GM21786 (cell line): ENCODE results near the gene MYO19.
"Not testable (repeated sequence)": the region's sequence is repeated elsewhere in the genome, so short reads cannot be mapped to it uniquely, and the experiment has no call there.

ENCODE experiments used
- ATAC-seq: cut with Tn5 transposase; IDR thresholded peaks from one replicate; pipeline ENCODE4 v1.9.1; 2021; ENCODE audit not compliant: unreplicated experiment

The MYO19 gene

GRCh38 chr17:36533935-36534839 is 481 bp downstream of the MYO19 start:
- peak; percentile 32 for ATAC-seq

DNA sequence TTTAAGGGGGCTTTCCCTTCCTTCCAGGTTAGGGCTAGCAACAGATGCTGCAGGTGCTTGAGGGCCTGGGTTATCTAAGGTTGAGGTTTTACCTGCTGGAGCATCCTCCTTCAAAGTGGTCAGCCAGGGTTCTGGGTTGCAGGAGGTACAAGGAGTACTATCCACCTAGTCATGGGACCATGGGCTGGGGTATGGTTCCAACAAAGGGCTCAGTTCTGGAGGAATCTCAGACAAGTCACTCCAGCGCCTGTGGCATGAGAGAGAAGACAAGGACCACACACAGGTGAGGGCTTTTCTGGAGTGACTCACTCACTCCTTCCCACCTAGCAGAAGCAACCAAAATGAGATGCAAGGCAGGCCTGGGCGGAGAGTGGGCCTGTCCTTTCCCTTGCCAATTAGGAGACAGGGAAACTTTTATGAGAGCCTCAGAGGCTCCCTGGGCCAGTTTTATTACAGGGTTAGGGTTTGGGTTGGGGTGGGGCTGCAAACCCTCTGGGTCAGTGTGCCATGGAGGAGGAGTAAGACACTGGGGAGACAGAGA is 2.2 kb downstream of the MYO19 start:
- ATAC-seq = no peak

- no peak for ATAC-seq
Observed at GRCh38 chr17:36529121-36529520, 5.5 kb downstream of the MYO19 start.

GRCh38 chr17:36527621-36528250 is 6.9 kb downstream of the MYO19 start:
- no peak for ATAC-seq

DNA sequence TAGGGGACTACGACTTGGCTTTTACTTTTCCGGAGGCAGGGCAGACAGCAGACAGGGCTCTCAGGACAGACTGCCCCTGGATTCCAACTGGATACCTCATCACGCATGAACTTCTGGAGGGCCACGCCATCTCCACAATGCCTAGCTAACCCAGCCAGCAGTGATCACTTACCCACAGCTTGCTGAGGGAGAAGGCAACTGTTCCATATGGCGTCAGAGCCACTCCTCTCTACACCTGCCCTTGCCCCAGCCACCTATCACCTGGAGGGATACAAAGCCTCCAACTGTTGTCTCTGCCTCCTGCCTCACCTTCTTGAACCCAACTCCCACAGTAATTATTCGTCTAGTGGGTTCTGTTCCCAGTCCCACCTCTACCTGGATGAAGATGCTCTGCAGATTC is 8.8 kb downstream of the MYO19 start:
- no peak for ATAC-seq

DNA sequence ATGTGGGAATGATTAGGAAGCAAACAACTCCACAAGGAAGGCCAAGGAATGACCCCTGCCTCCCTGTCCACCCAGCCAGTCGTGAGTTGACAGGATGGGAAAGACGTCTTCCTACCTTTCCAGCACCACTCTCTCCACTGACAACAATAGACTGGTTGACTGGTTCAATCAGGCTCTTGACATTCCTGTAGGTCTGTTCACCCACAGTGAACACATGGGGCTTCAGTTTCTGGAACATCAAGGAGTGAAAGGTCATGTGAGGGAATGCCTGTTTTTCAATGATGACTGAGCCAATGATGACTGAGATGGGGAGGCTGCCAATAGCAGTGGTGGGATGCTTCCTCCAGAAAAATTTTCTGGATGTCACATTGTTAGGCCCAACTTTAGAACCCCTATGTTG is 9.6 kb downstream of the MYO19 start:
- ATAC-seq = no peak

- no peak for ATAC-seq
Observed at GRCh38 chr17:36524428-36524876, 10.2 kb downstream of the MYO19 start.

- no peak for ATAC-seq
Observed at GRCh38 chr17:36523113-36523512, 11.6 kb downstream of the MYO19 start.

DNA sequence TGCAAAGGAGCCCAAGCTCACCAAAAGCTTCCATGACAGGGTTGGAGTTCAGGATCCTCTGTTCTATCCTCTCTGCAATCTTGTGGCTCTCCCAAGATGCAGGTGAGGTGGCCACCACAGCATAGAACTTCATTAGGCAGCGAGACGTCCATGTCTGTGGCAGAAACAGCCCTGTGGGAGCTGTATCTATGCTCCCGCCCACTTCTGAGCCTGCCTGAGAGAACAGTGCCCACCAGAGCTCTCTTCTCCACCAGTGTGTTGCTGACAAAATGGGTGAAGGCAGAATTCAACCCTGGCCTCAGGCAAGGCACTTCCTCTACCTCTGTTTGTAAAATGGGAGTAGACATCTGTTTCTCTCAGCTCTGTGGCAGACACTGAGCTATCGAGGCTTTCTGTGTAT is 18.8 kb downstream of the MYO19 start:
- no peak for ATAC-seq

- no peak for ATAC-seq
Observed at GRCh38 chr17:36514856-36515255, 19.8 kb downstream of the MYO19 start.

DNA sequence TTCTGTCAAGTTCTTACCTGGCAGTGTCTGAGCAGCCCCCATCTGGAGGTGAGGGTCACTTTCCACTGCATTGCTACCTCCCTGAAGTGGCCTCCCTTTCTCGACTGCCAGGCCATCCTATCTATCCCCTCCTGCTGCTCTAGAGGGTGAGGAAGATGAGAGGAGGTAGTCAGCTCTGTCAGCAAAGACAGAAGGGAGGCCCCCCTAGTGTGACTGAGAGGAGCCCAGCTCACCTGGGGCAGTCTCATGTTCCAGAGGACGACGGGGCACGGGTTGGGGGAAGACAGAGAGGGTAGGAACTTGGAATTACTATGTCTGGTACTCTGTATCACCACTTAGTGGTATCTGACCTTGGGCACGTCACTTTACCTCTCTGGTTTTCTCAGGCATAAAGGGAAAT is 22.0 kb downstream of the MYO19 start:
- no peak for ATAC-seq

GRCh38 chr17:36511216-36511615 is 23.5 kb downstream of the MYO19 start:
- no peak for ATAC-seq

DNA sequence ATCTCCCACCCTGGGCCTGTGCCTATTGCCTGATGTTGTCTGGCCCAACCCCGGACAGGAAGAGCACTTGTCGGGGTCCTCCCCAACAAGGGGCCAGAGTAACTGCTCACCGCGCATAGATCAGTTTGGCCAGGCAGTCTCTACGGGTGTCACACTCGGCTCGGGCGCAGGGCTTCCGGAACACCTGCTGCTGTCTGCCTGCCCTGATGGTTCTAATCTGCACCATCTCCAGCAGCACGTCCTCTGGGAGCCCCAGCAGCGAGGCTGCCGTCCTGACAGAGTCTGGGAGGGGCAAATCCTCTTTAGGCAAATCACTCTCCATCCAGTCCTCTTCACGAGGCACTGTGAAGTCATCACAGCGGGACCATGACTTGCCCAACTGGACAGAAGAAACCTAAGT is 24.0 kb downstream of the MYO19 start:
- ATAC-seq = no peak

GRCh38 chr17:36509272-36509985 is 25.2 kb downstream of the MYO19 start:
- no peak for ATAC-seq

- ATAC-seq = not testable (repeated sequence)
Observed at GRCh38 chr17:36508439-36508838, 26.2 kb downstream of the MYO19 start.

GRCh38 chr17:36507266-36507665 is 27.4 kb downstream of the MYO19 start:
- no peak for ATAC-seq

DNA sequence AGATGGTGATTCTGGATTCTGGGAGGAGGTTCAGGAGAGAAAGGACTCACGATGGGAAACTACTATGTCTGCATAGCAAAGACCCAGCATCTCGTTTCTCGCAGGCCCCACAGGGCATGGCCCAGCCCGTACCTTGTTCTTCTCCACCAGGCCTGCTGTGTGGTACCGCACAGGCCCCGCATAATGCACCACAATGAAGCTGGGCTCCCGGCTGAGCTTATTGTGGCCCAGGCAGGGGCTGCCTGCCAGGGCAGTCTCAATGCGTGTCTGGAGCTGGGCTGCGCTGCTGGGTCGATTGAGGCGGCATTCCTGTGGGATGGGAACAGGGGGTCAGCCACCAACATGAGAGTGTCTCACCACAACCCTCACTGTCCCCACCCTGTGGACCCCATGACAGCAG is 27.8 kb downstream of the MYO19 start:
- ATAC-seq = no peak

- no peak for ATAC-seq
Observed at GRCh38 chr17:36506249-36506826, 28.3 kb downstream of the MYO19 start.

DNA sequence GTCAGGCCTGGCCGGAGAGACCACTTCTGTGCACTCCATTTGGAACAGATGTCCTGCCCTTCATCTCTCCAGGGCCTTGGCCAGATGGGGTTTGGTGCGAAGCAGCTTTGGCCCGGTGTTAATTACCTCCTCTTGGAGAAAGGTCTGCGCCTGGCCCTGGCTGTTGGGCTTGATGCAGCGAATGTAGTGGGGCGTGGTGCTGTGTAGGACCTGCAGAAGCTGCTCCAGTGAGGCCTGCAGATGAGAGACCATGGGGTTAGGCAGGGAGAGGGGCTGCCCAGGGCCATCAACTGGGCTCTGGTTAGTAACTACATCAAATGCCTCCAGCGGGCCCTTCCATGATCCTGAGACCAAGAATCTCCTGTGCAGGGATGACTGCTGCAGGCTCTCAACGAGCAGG is 29.5 kb downstream of the MYO19 start:
- no peak for ATAC-seq

DNA sequence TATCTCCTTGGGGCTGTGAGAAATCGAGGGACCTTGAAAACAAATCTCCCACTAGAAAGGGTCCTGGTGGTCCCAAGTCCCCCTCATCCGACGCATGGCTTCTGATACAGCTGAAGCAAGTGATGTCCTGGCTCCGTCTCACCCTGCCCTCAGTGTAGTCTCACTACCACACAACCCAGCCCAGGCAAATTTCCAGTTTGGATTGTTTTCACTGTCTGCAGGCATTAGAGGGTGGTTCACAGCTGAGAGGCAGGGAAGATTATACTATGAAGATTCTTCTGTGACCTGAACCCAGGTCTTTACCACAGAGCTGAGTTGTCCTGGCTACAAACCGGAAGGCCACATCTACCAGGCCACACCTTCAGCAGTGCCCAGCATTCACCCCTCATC is 30.5 kb downstream of the MYO19 start:
- ATAC-seq = no peak
